NB4 (cell line): ENCODE results near the gene CTBP2.

Experiments
- CTCF ChIP-seq: IDR thresholded peaks from one replicate; pipeline ENCODE4 v1.5.1; 2012; ENCODE audit warnings: low read depth, low read length
- POLR2A ChIP-seq: IDR thresholded peaks from 2 replicates; pipeline ENCODE4 v1.6.1; 2011; ENCODE audit warnings: mild to moderate bottlenecking; ENCODE audit not compliant: insufficient read length; ENCODE audit errors: extremely low read depth

- TF ChIP-seq POLR2A (no peak), CTCF (no peak)
These were observed 45.0 kb downstream of the CTBP2 start for GRCh38 chr10:125115409-125115808.
